ENCODE data around the gene EPHB1.

Gene EPHB1

GRCh38 chr3:134922101-134922500 is 127.0 kb downstream of the EPHB1 start:
- no peak for DNase-seq

- DNase-seq = no peak
These were observed 127.8 kb downstream of the EPHB1 start for GRCh38 chr3:134922866-134923265.

DNA sequence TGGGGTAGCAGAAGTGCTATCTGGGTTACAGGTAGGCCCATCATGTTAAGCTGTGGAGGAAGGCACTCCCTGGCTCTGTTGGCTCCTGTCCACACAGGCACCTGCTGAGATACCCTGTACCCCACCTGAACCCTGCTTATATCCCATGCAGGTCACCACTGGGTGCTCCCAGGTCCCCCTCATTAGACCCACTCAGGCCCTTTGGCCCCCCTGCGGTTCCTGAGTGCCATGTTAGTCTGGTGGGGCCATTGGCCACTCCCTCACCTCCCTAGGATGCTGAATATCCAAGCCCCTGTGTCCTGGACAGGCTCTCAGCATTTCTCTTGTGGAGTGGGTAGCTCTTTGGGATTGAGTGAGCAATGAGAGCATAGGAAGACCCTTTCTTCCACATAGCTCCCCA is 128.2 kb downstream of the EPHB1 start:
- DNase-seq = no peak

- DNase-seq = no peak
These were observed 132.5 kb downstream of the EPHB1 start for GRCh38 chr3:134927599-134927998.

DNA sequence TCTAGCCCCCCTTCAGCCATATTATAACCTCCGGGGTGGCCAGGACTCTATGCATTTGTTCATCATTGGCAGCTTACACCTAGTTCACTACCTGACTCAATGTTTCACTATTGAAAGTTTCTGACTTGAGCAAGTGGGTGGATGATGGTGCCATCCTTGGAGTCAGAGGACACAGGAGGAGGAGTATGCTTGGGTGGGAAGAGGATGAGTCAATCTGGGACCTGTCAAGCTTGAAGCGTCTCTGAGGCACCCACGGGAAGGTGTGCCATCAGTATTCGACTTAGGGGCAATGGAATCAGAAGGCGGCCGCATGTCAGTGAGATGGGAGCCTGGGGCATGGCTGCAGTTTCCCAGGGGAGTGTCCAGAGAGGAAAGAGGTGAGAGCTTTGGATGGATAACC is 133.3 kb downstream of the EPHB1 start:
- DNase-seq = no peak

DNA sequence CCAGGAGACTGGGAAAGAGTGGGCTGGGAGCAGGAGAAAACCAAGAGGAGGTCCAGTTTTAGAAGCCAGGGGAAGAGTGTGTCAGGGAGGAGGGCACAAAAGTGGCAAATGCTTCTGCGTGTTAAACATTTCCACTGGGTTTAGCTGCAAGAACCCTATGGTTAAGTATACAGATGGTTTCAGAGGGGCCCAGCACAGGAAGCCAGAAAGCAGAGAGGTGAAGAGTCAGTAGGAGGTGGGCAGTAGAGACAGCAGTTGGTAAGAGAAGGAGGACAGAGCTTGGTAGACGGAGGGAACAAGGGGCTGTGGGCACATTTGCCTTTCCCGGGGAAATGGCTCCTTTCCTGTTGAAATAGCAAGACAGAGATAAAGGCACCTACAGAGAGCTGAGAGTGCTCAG is 133.8 kb downstream of the EPHB1 start:
- no peak for DNase-seq

- no peak for DNase-seq
These were observed 134.9 kb downstream of the EPHB1 start for GRCh38 chr3:134929976-134930375.

- DNase-seq = no peak
These were observed 136.2 kb downstream of the EPHB1 start for GRCh38 chr3:134931045-134931785.

DNA sequence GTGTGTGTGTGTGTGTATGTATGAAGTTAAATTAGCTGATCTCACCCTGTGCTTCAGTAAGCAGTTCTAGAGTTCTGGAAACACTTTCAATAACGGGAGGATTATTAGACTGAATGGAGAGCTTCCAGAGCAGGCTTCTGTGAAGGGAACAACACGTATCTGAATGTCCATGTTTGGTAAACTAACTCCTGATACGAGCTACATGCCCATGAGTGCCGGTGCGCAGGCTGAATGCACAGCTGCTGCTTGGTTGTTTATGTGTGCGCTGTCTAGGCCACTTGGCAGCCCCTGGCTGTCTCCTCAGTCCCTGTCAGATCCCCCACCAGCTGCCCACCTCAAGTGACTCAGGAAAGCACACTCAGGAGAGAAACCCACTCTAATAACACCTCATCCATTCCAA is 137.0 kb downstream of the EPHB1 start:
- DNase-seq = no peak

DNA sequence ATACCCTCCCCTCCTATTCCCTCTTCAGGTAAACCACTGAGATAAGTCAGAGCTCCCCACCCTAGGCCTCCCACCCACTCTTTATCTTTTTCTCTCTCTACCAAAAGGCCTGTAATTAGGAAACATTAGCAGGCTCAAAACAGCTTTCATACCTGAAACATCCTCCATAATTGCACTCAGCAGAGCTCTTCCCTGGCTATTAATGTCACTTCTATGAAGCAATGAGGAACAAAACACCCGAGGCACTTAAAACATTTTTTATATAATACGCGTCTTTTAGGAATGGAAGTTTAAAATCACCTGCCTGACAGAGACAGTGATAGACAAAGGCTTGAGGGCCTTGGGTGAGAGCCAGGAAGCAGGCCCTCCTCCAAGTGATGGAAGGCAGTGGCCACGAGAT is 138.9 kb downstream of the EPHB1 start:
- DNase-seq = no peak

- DNase-seq = no peak
These were observed 139.9 kb downstream of the EPHB1 start for GRCh38 chr3:134934933-134935332.

- no peak for DNase-seq
These were observed 142.4 kb downstream of the EPHB1 start for GRCh38 chr3:134937256-134938028.

GRCh38 chr3:134938029-134938525 is 143.0 kb downstream of the EPHB1 start:
- DNase-seq = no peak

DNA sequence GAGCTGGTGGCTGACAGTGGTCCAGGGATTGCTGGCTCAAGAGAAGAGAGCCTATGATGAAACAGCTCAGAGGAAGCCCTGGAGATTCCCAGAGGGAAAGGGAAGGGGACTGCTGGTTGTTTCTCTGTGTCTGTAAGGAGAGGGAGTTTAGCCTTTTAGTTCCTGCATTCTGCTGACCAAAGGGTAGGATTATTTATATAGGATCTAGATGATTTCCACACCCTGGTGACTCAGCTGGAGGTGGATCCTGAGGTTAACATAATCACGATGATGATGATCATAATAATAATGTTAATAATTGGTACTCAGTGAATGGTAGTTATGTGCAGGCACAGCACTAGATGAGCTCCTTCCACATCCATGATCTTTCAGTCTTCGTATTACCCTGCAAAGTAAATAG is 144.9 kb downstream of the EPHB1 start:
- no peak for DNase-seq

GRCh38 chr3:134941820-134942219 is 146.8 kb downstream of the EPHB1 start:
- no peak for DNase-seq

DNA sequence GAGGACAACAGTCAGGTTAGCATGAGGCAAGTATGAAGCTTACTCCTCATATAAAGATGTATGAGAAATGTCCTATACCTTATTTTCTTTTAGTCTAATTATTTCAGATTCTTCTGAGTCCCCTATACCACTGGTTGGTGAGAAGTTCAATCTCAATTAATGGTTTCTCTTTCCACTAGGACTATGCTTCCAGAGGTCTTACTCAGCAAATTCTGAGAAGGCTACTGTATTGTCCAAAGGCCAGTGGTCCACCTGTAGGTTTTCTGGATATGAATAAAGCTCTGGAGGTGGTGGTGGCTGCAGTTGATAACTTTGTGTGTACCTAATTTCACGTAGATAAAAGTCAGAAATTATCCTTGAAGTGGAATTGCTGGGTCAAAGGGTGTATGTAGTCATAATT is 149.4 kb downstream of the EPHB1 start:
- DNase-seq = no peak

- DNase-seq = no peak
These were observed 154.1 kb downstream of the EPHB1 start for GRCh38 chr3:134949150-134949549.

- no peak for DNase-seq
These were observed 157.3 kb downstream of the EPHB1 start for GRCh38 chr3:134952371-134952770.

- no peak for DNase-seq
These were observed 160.8 kb downstream of the EPHB1 start for GRCh38 chr3:134955874-134956273.

DNA sequence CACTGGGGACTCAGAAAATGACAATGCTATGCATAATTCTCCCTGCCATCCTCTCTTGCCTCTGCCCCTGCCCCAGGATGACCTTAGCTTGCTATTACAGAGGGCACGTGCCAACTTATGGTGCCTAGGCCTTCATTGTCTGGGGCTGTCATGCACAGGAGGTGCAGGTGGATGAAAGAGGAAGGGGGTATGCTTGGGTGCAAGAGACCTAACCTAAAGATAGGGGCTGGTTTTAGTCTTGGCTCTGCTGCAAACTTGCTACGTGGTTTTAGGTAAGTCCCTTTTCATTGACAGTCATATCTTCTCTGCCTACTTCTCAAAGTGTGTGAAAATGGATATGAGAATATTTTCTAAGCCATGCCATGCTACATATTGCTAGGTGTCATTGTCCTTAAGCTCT is 161.3 kb downstream of the EPHB1 start:
- DNase-seq = no peak

- no peak for DNase-seq
These were observed 161.8 kb downstream of the EPHB1 start for GRCh38 chr3:134956844-134957243.

DNA sequence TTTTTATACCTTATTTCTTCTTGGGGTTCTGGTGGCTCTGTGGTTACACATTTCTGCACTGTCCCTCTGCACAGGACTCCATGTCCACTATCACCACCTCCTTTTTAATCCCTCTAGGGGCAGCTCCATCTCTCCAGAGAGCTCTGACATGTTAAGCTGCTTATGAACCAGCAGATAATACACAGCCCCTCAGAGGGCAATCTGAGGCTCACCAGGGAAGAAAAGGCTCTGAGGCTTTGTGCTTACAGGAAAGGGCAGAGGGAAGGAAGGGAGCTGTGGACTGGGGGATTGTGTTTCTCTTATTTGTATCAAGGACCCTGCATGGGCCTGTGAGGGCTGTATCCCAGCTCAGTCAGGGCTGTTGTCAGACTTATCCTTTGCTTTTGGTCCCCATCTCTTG is 164.5 kb downstream of the EPHB1 start:
- DNase-seq = no peak

- no peak for DNase-seq
These were observed 169.2 kb downstream of the EPHB1 start for GRCh38 chr3:134964226-134964625.

- no peak for DNase-seq
These were observed 170.9 kb downstream of the EPHB1 start for GRCh38 chr3:134965865-134966481.

Measured in NK-92 treated with Interleukin-12 subunit alpha and Interleukin-12 subunit beta, amount 100 ng/mL, for 24 hours (cell line).